Lung microvascular endothelial cell (primary cell): Measurements from ENCODE around the gene DYRK3. TPM values are rescaled to one million over a fixed set of nuclear protein-coding genes. Genes with fewer than 3 reads are reported as not detected.
"Not testable (repeated sequence)": the region's sequence is repeated elsewhere in the genome, so short reads cannot be mapped to it uniquely, and the experiment has no call there.

Experiments used
- DNase-seq, 2 donors: peaks; one replicate each; pipeline versions ENCODE4 v3.0.0 to v3.0.0-alpha.2; 2010; ENCODE audit warnings: low read depth in 2 of 2
- total RNA-seq: library from RNA; depleted of rRNA; stranded (reverse); fragments of >200 nt; gene quantifications from 2 replicates; pipeline ENCODE4 v1.2.1, GENCODE V29; 2014

The DYRK3 gene
- total RNA-seq, 1 donor from 2014 or later, result 8.3 TPM

- peak; percentile 79 to 91 for DNase-seq
These were observed 4.2 kb upstream of the DYRK3 start for GRCh38 chr1:206631085-206631509.

GRCh38 chr1:206633708-206634121 lies 1.6 kb upstream of the DYRK3 start:
- DNase-seq, result peak in 1 of 2 donors; percentile 82

- DNase-seq, result peak; percentile 87 to 90
These were observed 814 bp upstream of the DYRK3 start for GRCh38 chr1:206634365-206635079.

- peak in 1 of 2 donors; percentile 13 for DNase-seq
These were observed 626 bp downstream of the DYRK3 start for GRCh38 chr1:206635978-206636345.

GRCh38 chr1:206636671-206637070 lies 1.3 kb downstream of the DYRK3 start:
- no peak for DNase-seq

- DNase-seq, result no peak
These were observed 2.3 kb downstream of the DYRK3 start for GRCh38 chr1:206637605-206638004.

GRCh38 chr1:206642074-206642473 lies 6.7 kb downstream of the DYRK3 start:
- DNase-seq, result not testable (repeated sequence)

GRCh38 chr1:206643118-206643698 lies 7.9 kb downstream of the DYRK3 start:
- DNase-seq, result no peak

GRCh38 chr1:206646504-206646903 lies 11.2 kb downstream of the DYRK3 start:
- DNase-seq, result no peak

- no peak for DNase-seq
These were observed 11.9 kb downstream of the DYRK3 start for GRCh38 chr1:206647224-206647623.

- DNase-seq, result no peak
These were observed 14.1 kb downstream of the DYRK3 start for GRCh38 chr1:206649261-206649921.

GRCh38 chr1:206651014-206651413 lies 15.7 kb downstream of the DYRK3 start:
- no peak for DNase-seq

GRCh38 chr1:206651958-206652890 lies 16.9 kb downstream of the DYRK3 start:
- DNase-seq, result peak in 1 of 2 donors; percentile 47

- peak in 1 of 2 donors; percentile 53 for DNase-seq
These were observed 18.6 kb downstream of the DYRK3 start for GRCh38 chr1:206653715-206654459.

GRCh38 chr1:206654828-206655227 lies 19.5 kb downstream of the DYRK3 start:
- peak; percentile 28 to 83 for DNase-seq

- peak in 1 of 2 donors; percentile 68 for DNase-seq
These were observed 20.1 kb downstream of the DYRK3 start for GRCh38 chr1:206655471-206655882.

- DNase-seq, result no peak
These were observed 21.6 kb downstream of the DYRK3 start for GRCh38 chr1:206656936-206657335.

- DNase-seq, result no peak
These were observed 22.4 kb downstream of the DYRK3 start for GRCh38 chr1:206657751-206658150.

GRCh38 chr1:206658264-206658980 lies 23.1 kb downstream of the DYRK3 start:
- peak; percentile 20 to 39 for DNase-seq

GRCh38 chr1:206658981-206659273 lies 23.6 kb downstream of the DYRK3 start:
- no peak for DNase-seq
